GM12892 (cell line): ENCODE results near the gene R3HDM2.

Experiments
- POLR2A ChIP-seq: IDR thresholded peaks from 2 replicates; pipeline ENCODE4 v1.6.1; 2011; ENCODE audit warnings: low read depth, low read length, control low read depth
- POLR2AphosphoS5 ChIP-seq: IDR thresholded peaks from 2 replicates; pipeline ENCODE4 v1.6.1; 2011; ENCODE audit warnings: low read depth, low read length, control low read depth

GRCh38 chr12:57266681-57267080 is 164.2 kb downstream of the R3HDM2 start:
- TF ChIP-seq POLR2AphosphoS5, result no peak
- no peak for TF ChIP-seq POLR2A
